ENCODE data around the gene TSPY9. TPM values are rescaled to one million over a fixed set of nuclear protein-coding genes. Genes with fewer than 3 reads are reported as not detected.

The TSPY9 gene, protein sequence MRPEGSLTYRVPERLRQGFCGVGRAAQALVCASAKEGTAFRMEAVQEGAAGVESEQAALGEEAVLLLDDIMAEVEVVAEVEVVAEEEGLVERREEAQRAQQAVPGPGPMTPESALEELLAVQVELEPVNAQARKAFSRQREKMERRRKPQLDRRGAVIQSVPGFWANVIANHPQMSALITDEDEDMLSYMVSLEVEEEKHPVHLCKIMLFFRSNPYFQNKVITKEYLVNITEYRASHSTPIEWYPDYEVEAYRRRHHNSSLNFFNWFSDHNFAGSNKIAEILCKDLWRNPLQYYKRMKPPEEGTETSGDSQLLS
- total RNA-seq: not detected in 2 replicates

GRCh38 chrY:9486967-9487366 is at the start of gene TSPY9:
Gene TSPY9, plus strand, starts transcription at chrY:9487267. Its CDS starts 46 bp downstream, at chrY:9487313.

DNA sequence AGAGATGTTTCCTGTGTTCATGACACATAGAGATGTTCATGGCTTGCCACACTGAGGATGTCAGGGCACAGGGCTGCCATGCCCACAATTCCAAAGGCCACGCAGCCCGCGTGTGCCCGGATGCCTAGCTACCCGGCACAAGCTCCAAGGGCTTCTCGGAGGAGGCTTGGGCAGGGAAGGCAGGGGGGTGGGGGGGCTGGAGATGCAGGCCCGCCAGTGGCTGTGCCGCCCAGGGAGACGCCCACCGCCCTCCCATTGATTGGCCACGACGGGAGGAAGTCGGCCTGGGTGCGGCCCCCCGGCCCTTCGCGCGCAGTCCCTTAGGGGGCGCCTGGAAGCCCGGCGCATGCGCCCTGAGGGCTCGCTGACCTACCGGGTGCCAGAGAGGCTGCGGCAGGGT is 20.4 kb upstream of the TSPY9 start, which contains the start of gene TSPY1:
TSPY1 (plus strand) TSS at position 301 of the 400 bp plus-strand sequence; CDS start at position 347, 46 bp downstream.

DNA sequence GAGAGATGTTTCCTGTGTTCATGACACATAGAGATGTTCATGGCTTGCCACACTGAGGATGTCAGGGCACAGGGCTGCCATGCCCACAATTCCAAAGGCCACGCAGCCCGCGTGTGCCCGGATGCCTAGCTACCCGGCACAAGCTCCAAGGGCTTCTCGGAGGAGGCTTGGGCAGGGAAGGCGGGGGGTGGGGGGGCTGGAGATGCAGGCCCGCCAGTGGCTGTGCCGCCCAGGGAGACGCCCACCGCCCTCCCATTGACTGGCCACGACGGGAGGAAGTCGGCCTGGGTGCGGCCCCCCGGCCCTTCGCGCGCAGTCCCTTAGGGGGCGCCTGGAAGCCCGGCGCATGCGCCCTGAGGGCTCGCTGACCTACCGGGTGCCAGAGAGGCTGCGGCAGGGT is 40.5 kb downstream of the TSPY9 start, which contains the start of gene TSPY10:
TSPY10 (plus strand) TSS at position 301 of the 400 bp plus-strand sequence; CDS start at position 347, 46 bp downstream.

Other genes starting within 250 kb of the TSPY9 start
- gene TSPY4, start 149.8 kb upstream of the TSPY9 start, total RNA-seq: not detected in 2 replicates
- not detected in 2 replicates for gene TSPY8, start 129.5 kb upstream of the TSPY9 start, total RNA-seq
- not detected in 2 replicates for gene TSPY3, start 88.8 kb upstream of the TSPY9 start, total RNA-seq
- gene TSPY1, start 20.3 kb upstream of the TSPY9 start, total RNA-seq: not detected in 2 replicates
- gene TSPY10, start 40.6 kb downstream of the TSPY9 start, total RNA-seq: not detected in 2 replicates

Measured in smooth muscle cell of bladder (primary cell).